Measurements from ENCODE around the gene SLC35E4. TPM values are rescaled to one million over a fixed set of nuclear protein-coding genes. Genes with fewer than 3 reads are reported as not detected.

The SLC35E4 gene
- total RNA-seq, 1 donor = 8.2 TPM

- no peak overlapping the region for H3K4me3 ChIP-seq (ENCODE audit: low read depth, low read length)
- DNase-seq (ENCODE audit: low read depth) = no peak
- TF ChIP-seq, protein P1, sequence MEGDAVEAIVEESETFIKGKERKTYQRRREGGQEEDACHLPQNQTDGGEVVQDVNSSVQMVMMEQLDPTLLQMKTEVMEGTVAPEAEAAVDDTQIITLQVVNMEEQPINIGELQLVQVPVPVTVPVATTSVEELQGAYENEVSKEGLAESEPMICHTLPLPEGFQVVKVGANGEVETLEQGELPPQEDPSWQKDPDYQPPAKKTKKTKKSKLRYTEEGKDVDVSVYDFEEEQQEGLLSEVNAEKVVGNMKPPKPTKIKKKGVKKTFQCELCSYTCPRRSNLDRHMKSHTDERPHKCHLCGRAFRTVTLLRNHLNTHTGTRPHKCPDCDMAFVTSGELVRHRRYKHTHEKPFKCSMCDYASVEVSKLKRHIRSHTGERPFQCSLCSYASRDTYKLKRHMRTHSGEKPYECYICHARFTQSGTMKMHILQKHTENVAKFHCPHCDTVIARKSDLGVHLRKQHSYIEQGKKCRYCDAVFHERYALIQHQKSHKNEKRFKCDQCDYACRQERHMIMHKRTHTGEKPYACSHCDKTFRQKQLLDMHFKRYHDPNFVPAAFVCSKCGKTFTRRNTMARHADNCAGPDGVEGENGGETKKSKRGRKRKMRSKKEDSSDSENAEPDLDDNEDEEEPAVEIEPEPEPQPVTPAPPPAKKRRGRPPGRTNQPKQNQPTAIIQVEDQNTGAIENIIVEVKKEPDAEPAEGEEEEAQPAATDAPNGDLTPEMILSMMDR (IDR thresholded peaks at IDR 0.05; ENCODE audit: insufficient read depth, low read depth, low read length) = no peak
These were observed 15.0 kb downstream of the SLC35E4 start for GRCh38 chr22:30650508-30651116.

DNA sequence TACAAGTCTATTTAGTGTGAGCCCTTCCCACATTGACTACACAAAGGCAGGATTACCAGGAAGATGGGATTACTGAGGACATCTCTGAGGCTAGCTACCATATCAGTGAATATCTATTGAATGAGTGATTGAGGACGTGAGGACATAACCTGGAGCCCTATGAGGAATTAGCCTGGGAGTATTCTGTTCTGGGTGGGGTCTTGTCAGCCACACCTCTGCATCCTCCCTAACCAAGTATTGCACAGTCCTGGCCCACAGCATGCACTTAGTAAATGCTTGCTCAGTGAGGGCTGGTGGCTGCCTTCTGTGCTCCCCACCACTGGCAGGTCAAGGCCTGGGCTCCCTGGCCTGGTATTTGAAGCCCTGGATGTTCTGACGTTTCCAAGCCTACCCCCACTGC lies 17.3 kb downstream of the SLC35E4 start:
- no peak for DNase-seq (ENCODE audit: low read depth)
- H3K4me3 ChIP-seq (ENCODE audit: low read depth, low read length) = no peak overlapping the region
- TF ChIP-seq, protein P1 (IDR thresholded peaks at IDR 0.05; ENCODE audit: insufficient read depth, low read depth, low read length) = no peak

- TF ChIP-seq, protein P1 (IDR thresholded peaks at IDR 0.05; ENCODE audit: insufficient read depth, low read depth, low read length) = no peak
- DNase-seq (ENCODE audit: low read depth) = no peak
- no peak overlapping the region for H3K4me3 ChIP-seq (ENCODE audit: low read depth, low read length)
These were observed 18.8 kb downstream of the SLC35E4 start for GRCh38 chr22:30654361-30654760.

DNA sequence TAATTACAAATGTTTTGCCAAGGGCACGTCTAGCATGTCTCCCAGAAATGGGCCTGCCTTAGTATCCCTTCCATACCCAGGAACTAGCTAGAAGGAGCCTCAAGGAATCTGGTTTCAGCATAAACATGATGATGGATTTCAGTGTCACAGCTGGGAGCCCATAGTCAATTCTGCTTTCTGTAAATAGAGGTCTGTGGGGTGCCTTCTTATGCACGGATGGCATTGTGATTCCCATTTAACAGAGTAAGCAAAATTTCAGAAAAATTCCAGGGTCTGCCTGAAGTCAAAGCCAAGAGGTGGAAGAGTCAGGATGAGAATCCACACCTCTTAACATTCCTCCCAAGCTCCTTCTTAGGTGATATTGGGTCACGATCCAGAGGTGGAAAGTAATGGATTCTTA lies 20.0 kb downstream of the SLC35E4 start:
- TF ChIP-seq, protein P1 (IDR thresholded peaks at IDR 0.05; ENCODE audit: insufficient read depth, low read depth, low read length) = no peak
- no peak for DNase-seq (ENCODE audit: low read depth)
- H3K4me3 ChIP-seq (ENCODE audit: low read depth, low read length) = no peak overlapping the region

GRCh38 chr22:30662040-30662439 lies 26.5 kb downstream of the SLC35E4 start:
- TF ChIP-seq, protein P1 (IDR thresholded peaks at IDR 0.05; ENCODE audit: insufficient read depth, low read depth, low read length) = no peak

DNA sequence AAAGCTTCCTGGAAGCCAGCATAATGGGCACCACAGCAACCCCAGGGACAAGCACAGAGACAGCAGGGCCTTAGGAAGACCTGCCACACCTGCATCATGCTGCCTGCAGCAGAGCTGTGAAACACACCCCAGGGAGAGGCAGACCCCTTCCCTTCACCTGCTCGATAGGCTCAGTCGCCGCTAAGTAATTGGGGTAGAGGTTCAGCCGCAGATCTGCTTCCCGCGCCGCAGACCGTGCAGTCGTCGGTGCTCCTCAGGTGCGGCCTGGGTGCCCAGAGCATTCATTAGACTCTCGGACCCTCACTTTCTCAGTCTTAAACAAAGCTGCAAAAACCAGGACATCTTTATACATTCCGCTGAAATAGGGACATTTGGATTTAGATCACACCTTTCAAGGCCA lies 29.2 kb downstream of the SLC35E4 start:
- TF ChIP-seq, protein P1 (IDR thresholded peaks at IDR 0.05; ENCODE audit: insufficient read depth, low read depth, low read length) = no peak
- DNase-seq (ENCODE audit: low read depth) = no peak
- H3K4me3 ChIP-seq (ENCODE audit: low read depth, low read length) = no peak overlapping the region

More at GRCh38 chr22:30662040-30662439, 26.5 kb downstream of the SLC35E4 start:
- no peak for DNase-seq (ENCODE audit: low read depth)
- no peak overlapping the region for H3K4me3 ChIP-seq (ENCODE audit: low read depth, low read length)

DNA sequence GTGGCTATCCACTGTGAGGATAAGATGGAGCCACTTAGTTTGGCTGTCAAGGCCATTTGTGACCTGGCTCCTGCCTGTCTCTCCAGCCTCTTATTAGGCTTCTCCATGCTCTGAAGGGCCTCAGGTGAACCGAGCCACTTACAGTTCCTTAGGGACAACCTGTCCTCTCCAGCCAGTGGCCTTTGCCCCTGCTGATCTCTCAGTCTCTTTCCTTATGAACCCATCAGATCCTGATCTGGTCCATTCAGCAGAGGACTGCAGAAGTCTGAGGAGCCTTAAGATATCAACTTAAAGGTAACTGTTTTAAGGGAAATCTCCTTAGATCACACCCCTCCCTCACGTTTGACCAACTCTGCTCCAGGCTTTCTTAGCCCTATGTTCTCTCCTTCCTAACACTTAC lies 29.7 kb downstream of the SLC35E4 start:
- TF ChIP-seq, protein P1 (IDR thresholded peaks at IDR 0.05; ENCODE audit: insufficient read depth, low read depth, low read length) = no peak
- DNase-seq (ENCODE audit: low read depth) = no peak
- H3K4me3 ChIP-seq (ENCODE audit: low read depth, low read length) = no peak overlapping the region

All from fibroblast of villous mesenchyme (primary cell).